Dermis lymphatic vessel endothelial cell (primary cell): ENCODE data around the gene MELTF. TPM values are rescaled to one million over a fixed set of nuclear protein-coding genes. Genes with fewer than 3 reads are reported as not detected.

Experiments
- total RNA-seq: library from RNA; depleted of rRNA; stranded (reverse); fragments of >200 nt; gene quantifications from 2 replicates; pipeline ENCODE4 v1.2.1, GENCODE V29; 2014

Gene MELTF
- total RNA-seq, result 0.60 and 1.2 TPM in 2 replicates

DNA sequence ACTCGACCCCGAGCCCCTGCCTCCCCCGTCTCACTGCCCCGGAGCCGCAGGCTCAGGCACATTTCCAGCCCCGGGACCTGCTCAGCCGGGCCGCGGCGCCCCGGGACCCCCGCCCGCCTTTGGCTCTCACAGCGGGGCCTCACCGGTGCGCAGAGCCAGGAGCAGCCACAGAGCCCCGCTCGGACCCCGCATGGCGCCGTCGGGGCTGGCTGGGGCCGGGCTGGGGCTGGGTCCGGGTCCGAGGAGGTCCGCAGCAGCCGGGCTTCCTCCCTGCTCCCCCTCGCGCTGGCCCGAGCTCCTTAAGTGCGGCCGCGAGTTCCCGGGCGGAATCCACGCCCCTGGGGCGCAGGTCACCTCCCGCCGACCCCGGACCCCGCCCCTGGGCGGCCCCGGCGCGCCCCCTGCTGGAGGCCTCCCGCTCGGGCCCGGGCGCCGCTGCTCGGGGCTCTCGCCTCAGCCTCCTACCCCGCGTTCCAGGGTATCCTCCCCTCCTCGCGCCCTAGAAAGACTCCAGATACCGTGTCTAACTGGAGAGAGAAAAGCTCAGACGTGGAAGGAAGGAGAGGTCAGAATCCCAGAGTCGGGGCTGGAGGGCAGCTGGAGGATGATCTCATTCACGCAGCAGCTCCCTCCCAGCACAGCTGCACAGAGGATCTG is at the start of gene MELTF:
Gene MELTF, minus strand, starts transcription at position 307 of the 657 bp plus-strand sequence. Its CDS starts 115 bp downstream, at position 192.

DNA sequence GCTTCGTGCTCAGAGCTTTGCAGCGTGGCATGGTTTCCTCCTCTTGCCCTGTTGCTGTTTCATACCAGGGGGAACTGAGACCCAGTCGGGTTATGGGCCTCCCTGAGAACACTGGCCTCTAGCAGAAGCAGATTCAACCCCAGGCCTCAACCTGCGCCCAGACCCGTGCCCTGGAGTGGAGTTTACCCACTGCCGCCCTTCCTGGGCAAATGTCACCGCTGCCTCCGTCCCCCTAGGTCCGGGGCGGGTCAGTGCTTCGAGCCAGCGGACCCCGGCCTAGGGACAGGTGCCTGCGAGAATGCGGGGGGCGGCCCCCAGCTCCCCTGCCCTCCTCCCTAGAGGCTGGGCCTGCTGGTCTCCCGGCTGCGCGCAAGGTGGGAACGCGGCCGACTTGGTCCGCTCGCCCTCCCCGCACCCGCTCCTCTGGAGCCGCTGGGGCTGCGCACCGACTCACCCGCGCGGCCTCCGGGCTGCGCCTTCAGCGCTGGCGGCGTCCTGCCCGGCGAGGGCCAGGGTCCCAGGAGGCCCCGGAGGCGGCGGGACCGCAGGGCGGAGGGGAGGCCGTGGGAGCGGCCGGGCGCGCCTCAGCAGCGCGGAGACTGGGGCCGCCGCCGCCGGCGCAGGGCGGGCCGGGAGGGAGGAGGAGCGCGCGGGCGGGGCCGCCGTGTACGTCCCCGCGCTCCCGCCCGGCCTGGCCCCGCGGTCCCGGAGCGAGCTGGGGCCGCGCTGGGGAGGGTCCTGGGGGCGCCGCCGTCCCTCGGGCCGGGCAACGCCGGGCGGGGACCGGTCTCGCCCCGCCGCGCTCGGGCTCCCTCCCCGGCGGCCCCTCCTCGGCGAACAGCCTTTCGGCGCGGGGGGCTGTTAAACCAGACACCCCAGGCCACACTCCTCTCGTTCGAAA is 61.1 kb downstream of the MELTF start, which contains the start of gene PIGZ:
Gene PIGZ, minus strand, starts transcription at position 601 of the 901 bp plus-strand sequence. CDS start 16,802 bp downstream, outside the sequence.

Other genes with a start within 250 kb of the MELTF start
- gene SENP5, start 161.9 kb downstream of the MELTF start, total RNA-seq, result 38.7 and 40.6 TPM in 2 replicates
- 52.3 and 70.2 TPM in 2 replicates for gene NCBP2, start 87.3 kb downstream of the MELTF start, total RNA-seq
- 2.7 and 3.1 TPM in 2 replicates for gene PIGZ, start 61.0 kb downstream of the MELTF start, total RNA-seq